ENCODE results near the gene WBP2.

Gene WBP2

GRCh38 chr17:75828076-75828400 lies 27.1 kb downstream of the WBP2 start:
- no peak for DNase-seq (ENCODE audit: low spot score)

GRCh38 chr17:75827308-75828075 lies 27.6 kb downstream of the WBP2 start:
- peak; percentile 20 for DNase-seq (ENCODE audit: low spot score)

GRCh38 chr17:75826561-75827307 lies 28.4 kb downstream of the WBP2 start:
- DNase-seq (ENCODE audit: low spot score): no peak

DNA sequence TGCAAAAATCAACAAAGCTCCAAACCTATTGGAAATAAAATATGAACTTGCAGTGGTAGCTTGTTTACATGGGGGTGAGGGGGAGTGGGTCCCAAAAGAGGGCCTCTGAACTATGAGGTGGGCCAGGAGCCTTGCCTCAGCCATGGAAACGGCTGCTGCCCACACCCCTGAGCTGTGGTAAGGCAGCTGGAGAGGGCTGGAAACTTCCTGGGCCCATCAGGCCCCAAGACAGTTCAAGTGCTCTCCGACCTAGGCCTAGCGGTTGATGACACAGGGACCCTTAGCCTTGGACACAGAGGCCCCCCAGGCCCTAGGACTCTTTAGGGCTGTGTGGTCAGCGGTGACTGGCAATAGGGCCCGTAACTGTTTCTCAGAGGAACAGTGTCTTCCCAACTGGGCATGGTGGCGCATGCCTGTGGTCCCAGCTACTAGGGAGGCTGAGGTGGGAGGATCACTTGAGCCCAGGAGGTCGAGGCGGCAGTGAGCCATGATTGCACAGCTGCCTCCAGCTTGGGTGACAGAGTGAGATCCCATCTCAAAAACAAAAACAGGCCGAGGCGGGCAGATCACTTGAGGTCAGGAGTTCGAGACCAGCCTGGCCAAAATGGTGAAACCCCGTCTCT lies 29.3 kb downstream of the WBP2 start:
- DNase-seq (ENCODE audit: low spot score): no peak

- no peak for DNase-seq (ENCODE audit: low spot score)
Measured at GRCh38 chr17:75825149-75825552, 30.0 kb downstream of the WBP2 start.

GRCh38 chr17:75824666-75825065 lies 30.5 kb downstream of the WBP2 start:
- DNase-seq (ENCODE audit: low spot score): no peak

DNA sequence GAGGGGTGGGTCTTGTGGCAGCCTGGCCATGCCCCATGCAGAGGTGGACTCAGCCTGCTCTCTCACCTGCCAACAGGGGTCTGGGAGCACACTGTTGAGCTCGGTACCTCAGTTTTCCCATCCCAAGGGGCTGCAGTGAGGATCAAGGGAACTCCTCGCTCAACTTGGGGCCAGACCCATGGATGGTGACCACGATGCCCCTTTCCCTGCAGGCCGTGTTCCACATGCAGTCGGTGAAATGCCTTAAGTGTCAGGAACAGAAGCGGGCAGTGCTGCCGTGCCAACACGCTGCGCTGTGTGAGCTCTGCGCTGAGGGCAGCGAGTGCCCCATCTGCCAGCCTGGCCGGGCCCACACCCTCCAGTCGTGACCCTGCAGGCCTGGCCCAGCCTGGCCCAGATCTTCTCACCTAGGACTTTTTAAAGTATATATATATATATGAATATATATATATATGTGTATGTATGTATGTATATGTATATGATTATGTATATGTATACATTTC lies 31.0 kb downstream of the WBP2 start:
- DNase-seq (ENCODE audit: low spot score): no peak

DNA sequence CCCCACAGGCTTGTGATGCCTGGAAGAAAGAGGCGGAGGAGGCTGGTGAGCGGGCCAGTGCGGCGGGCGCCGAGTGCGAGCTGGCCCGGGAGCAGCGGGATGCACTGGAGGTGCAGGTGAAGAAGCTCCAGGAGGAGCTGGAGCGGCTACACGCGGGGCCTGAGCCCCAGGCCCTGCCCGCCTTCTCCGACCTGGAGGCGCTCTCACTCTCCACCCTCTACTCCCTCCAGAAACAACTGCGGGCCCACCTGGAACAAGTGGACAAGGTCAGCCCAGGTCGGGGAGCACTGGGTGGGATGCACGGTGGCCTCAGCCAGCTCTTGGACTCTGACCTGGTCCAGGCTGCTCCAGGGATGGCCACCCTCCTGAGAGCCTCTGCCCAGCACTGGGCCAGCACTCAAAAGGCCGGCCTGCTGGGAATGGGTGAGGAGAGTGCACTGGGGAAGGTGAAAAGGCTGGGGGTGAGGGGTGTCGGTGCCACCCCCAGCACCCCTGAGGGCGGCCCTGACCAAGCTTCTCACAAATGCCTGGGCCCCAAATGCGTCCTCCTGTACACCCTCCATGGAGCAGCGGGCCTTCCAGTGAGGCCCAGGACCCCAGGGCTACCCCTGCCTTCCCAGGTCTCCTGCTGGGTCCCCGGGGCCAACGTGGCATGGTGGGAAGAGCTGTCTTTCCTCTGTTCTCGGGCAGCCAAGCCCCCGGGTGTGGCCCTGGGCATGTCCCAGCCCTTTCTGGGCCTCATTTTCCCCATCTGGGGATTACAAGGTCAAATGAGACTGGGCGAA lies 31.7 kb downstream of the WBP2 start:
- DNase-seq (ENCODE audit: low spot score): no peak

DNA sequence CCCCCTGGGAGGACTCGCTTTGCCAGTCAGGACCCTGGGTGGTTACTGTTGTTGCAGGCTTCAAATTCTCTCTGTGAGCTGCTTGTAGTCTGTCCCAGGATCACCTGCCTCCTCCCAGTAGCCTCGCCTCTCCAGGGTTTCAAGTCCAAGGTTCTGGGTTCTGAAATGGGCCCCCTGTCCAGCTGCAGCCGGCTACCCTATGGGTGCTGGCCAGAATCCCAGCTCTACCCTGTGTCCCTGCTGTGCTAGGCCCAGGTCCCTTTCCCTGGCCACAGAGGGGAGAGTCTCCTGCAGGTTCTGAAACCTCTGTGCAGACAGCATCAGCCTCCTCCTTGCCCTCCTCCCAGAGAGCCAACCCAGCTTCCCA lies 32.4 kb downstream of the WBP2 start:
- no peak for DNase-seq (ENCODE audit: low spot score)

- DNase-seq (ENCODE audit: low spot score): no peak
Measured at GRCh38 chr17:75822119-75822799, 32.9 kb downstream of the WBP2 start.

DNA sequence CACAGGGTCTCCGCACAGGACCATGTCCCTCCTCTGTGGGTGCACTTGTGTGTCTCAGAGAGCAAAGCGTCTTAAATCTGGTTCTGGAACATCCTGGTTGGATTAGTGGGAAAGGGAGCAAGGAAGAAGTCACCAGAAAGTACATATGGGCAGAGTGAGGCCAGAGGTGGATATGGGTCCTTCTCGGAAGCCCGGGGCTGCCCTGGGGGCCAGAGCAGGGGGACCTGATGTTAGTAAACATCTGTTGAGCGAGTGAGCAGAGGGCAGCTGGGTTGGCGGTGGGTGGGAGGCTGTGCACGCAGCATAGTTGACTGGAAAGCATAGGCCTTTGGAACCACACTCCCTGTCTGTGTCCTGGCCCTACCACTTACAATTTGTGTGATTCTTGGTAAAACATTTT lies 33.6 kb downstream of the WBP2 start:
- no peak for DNase-seq (ENCODE audit: low spot score)

DNA sequence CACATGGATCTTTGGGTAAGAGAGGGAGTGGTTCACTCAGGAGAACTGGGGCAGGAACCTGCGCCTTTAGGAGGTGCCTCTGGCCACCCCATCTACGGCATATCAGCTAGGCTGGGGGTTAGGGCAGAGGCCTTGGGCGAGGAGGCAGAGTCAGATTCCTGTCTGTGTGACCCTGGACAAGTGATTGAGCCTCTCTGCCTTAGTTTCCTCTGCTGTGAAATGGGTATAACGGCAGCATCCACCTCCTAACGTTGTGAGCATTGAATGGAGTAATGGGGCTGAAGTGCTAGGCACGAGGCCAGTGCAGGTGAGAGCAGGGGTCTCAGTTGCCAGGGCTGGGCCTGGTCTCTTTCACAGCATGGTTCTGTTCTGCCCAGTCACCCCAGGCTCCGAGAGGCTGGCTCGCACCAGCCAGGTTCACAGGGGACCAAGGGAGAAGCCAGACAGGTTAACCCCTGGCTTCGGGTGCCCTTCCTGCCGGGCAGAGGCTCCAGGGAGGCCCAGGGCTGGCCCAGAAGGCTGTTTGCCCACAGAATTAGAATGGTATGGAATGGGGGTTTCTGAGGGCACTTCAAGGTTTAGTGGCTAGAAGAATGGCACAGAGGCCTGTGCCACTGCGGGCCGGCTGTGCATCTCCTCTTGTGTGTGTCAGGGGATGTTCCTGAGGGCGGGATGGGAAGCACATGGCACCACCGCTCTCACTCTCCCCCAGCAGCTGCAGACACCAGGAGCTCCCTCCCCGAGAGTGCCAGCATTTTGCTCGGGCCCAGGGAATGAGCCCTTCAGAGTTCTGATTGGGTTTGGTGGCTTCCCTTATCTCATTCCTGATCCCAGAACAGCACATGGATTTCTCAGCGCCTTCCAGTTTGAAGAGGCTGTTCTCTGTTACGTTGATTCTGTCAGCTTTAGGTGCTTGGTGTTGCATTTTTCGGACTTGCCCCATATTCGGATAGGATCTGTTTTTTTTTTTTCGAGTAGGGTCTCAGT lies 34.7 kb downstream of the WBP2 start:
- DNase-seq (ENCODE audit: low spot score): no peak

DNA sequence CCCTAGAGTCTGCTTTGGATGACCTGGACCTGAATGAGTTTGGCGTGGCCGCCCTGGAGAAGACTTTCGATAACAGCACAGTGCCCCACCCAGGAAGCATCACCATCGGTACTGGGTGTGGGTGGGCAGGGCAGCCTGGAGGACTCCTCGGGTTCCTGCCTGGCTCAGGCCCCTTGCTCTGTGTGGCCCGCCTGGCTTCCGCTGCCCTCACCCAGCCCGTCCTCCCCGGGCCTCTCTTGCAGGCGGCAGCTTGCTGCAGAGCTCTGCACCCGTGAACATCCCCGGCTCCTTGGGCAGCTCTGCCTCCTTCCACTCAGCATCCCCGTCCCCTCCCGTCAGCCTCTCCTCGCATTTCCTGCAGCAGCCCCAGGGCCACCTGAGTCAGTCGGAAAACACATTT lies 35.5 kb downstream of the WBP2 start:
- DNase-seq (ENCODE audit: low spot score): no peak

DNA sequence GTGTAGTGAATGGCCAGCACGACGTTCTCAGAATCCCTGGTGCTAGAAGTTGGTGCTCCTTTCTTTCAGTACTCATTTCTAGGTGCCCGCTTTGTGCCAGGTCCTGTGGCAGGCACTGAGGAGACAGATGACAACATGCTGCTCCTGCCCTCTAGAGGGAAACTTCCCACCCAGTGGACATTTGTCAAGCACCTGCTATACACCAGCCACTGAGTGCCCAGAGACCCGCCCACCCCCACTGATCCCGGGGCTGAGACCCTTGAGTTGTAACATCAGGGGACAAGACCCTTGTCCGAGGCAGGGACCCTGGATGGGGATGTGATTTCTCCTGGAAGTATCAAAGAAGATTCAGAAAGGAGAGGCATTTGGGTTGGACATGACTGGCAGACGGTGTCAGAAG lies 36.0 kb downstream of the WBP2 start:
- DNase-seq (ENCODE audit: low spot score): no peak

GRCh38 chr17:75818326-75818885 lies 36.7 kb downstream of the WBP2 start:
- no peak for DNase-seq (ENCODE audit: low spot score)

GRCh38 chr17:75817571-75817970 lies 37.6 kb downstream of the WBP2 start:
- no peak for DNase-seq (ENCODE audit: low spot score)

DNA sequence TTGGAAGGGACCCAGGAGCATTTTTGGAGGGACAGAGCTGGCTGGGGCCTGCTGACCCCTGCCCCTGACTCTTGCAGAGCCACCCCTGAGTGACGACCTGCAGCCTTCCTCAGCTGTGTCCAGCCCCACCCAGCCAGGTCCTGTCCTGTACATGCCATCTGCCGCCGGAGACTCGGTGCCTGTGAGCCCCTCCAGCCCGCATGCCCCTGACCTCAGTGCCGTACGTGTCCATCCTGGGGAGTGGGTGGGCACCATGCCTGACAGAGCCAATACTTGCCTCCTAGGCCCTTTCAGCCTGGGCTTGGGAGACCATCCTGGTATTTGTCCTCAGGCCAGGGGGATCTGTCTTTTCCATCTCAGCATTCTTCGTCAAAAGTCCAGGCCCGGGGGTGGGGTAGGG lies 38.4 kb downstream of the WBP2 start:
- DNase-seq (ENCODE audit: low spot score): no peak

DNA sequence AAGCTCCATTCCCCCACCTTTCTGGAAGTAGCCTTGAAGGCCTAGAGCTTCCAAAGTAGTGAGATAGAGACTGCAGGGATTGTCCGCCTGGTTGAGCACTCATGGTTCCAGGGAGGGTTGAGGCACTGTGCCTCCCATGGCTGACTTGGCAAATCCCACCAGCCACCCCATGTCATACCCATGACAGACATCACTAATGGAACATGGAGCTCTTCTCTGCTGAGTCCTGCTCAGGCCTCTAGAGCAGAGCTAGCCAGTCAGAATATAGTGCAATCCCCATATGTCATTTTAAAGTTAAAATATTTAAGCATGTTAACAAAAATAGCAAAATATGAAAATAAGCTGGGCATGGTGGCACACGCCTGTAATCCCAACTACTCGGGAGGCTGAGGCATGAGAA lies 39.7 kb downstream of the WBP2 start:
- DNase-seq (ENCODE audit: low spot score): no peak

DNA sequence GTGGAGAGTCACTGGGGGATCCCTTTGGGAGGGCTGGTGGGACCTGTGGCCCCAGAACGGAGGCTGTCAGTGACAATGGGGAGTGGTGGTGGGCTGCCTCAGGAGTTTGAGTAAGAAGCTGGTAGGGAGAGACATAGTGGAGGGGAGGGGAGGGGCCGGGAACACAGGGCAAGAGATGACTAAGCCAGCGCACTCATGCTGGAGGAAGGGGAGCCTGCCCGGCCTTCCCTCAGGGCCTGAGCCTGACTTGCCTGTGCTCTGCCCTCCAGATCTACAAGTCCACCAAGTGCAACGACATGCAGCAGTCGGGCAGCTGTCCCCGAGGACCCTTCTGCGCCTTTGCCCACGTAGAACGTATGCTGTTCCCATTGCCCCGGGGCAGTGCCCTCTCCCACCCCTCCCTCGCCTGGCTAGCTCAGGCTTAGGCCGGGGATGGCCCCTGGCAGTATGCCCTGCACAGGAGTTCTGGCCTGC lies 40.2 kb downstream of the WBP2 start:
- DNase-seq (ENCODE audit: low spot score): peak; percentile 44

DNA sequence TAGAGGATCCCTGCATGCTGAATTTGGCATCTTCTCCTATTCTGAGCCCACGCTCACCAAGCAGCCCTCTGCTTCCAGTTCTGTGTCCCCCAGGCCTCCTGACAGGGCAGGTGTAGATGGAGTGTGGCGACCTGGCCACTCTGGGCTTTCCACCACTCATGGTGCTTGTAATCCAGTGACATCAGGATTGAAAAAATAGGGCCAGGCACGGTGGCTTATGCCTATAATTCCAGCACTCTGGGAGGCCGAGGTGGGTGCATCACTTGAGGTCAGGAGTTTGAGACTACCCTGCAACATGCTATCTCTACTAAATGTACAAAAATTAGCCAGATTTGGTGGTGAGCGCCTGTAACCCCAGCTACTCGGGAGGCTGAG lies 41.1 kb downstream of the WBP2 start:
- no peak for DNase-seq (ENCODE audit: low spot score)

Data from RKO (cell line).